DMS153 (cell line): ENCODE data around the gene PHOX2A.
A peak's percentile ranks its signal among the peaks of the same experiment; 100 is the strongest.
"Not testable (repeated sequence)": the region's sequence is repeated elsewhere in the genome, so short reads cannot be mapped to it uniquely, and the experiment has no call there.

Experiments used
- DNase-seq: peaks from one replicate; lab custom pipeline; 2025; lab: John Stamatoyannopoulos, UW

Gene PHOX2A

DNA sequence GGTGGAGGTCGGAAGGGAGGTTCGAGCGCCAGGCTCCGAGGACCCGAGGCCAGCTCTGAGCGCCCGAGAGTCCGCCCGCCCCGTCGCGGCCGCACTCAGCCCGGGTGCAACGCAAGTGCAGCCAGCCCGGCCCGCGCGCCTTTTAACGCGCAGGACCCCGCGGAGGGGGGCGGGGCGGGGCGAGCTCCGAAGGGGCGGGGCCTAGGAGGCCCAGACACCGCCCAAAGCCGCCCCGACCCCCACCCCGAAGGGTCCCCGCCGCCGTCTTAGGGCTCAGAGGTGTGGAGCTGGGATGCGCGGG lies at the start of gene PHOX2A:
Gene PHOX2A (minus strand): TSS at position 117 of the 301 bp plus-strand sequence. CDS start 172 bp downstream, outside the sequence.
- no peak for DNase-seq

DNA sequence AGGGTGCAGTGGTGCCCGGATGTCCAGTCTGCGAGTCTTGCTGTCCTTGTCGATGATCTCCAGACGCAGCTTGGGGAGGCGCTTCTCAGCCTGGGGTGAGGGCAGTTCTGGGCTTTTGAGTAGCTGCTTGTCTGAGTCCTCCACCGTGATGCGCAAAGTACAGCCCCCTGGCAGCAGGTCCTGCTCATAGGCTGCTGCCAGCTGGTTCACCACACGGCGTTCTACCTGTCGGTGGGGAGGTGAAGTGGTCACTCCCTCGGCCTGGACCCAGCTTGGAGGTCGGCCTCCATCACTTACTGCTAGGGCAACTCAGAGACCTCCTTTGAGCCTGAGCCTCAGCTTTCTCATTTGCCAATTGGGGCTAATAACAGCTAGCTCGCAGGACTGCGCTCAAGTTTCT lies 49.4 kb upstream of the PHOX2A start:
- no peak for DNase-seq

DNA sequence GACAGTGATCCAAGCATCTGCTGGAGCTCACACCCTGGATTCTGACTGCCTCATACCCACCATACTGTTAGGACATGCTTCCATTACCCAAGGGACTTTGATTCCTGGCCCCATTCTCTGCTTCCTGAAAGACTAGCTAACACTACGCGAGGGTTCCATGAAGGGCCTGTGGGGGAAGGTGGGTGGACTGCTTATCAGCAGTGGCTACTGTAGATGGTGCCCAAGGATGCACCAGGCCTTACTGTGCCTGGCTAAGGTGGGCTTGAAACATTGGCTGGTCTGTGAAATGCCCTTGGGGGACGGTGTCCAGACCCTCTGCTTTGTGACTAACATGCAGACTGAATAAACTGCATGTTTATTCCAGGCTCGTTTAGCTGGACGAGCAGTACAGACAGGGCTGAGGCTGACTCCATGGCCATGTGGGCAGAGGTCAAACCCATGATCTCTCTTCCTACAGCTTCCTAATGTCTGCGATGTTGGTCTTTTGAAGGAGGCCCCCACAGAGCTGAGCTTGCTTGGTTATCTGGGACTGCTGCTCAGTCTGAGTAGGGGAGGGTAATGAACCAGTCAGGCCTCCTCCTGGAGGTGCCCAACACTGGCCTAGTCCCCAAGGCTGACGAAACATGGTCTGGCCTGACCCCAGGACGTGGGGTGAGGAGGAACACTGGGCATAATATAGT lies 48.3 kb upstream of the PHOX2A start:
- DNase-seq, result no peak

DNA sequence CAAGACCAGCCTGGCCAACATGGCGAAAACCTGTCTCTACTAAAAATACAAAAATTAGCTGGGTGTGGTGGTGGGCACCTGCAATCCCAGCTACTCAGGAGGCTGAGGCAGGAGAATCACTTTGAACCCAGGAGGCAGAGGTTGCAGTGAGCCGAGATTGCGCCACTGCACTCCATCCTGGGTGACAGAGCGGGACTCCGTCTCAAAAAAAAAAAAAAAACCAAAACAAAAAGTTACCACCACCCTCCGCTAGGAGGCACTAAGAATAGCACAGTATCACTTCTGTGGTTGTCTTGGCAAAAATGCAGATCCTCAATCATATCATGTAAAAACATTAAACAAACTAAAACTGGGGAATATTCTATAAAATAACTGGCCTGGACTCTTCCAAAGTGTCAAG lies 46.8 kb upstream of the PHOX2A start:
- not testable (repeated sequence) for DNase-seq

DNA sequence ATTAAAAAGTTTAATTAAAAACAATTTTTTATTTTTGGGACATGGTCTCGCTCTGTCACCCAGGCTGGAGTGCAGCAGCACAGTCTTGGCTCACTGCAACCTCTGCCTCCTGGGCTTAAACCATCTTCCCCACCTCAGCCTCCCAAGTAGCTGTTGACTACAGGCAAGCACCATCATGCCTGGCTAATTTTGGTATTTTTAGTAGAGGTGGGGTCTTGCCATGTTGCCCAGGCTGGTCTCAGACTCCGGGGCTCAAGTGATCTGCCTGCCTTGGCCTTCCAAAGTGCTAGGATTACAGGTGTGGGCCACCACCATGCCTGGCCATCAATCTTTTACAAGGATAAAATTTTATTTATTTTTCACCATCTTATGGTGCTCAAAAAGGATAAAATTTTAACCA lies 43.3 kb upstream of the PHOX2A start:
- DNase-seq, result no peak

DNA sequence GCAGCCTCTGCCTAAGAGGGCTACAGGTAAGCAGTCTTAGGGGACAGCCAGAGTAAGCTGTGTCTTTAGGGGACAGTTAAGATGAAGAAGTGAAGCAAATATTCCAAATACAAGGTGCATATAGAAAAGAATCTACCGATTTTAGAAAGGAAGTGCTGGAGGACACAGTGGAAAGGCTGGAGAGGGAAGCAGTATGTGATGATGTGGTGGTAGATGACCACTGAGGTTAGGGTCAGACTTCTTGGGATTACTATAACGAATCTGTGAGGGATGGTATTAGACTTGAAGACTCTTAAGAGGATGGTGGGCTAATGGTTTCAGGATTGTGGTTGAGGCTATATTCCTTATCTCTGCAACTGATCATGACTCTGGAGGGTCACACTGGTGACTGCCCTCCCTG lies 40.0 kb upstream of the PHOX2A start:
- no peak for DNase-seq

DNA sequence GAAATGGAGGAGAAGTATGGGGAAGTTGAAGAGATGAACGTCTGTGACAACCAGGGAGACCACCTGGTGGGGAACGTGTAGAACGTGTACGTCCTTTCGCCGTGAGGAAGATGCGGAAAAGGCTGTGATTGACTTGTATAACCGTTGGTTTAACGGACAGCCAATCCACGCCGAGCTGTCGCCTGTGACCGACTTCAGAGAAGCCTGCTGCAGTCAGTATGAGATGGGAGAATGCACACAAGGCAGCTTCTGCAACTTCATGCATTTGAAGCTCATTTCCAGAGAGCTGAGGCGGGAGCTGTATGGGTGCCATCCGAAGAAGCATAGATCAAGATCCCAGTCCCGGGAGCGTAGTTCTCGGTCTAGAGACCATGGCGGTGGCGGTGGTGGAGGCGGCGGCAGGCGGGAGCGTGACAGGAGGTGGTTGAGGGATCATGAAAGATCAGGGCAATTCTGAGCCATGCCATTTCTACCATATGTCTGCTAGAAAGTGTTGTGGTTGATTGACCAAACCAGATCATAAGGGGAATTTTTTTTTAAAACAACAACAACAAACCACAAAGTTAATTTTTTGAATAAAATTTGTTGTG lies 36.8 kb upstream of the PHOX2A start:
- no peak for DNase-seq

DNA sequence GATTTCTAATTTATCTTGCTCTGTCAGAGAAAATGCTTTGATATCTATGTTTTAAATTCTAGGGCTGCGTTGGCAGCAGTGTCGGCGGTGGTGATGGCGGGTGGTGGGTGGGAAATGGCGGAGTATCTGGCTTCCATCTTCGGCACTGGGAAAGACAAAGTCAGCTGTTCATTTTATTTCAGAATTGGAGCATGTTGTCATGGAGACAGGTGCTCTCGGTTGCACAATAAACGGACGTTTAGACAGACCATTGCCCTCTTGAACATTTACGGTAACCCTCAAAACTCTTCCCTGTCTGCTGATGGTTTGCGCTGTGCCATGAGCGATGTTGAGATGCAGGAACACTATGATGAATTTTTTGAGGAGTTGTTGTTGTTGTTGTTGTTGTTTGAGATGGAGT lies 36.1 kb upstream of the PHOX2A start:
- DNase-seq, result no peak

DNA sequence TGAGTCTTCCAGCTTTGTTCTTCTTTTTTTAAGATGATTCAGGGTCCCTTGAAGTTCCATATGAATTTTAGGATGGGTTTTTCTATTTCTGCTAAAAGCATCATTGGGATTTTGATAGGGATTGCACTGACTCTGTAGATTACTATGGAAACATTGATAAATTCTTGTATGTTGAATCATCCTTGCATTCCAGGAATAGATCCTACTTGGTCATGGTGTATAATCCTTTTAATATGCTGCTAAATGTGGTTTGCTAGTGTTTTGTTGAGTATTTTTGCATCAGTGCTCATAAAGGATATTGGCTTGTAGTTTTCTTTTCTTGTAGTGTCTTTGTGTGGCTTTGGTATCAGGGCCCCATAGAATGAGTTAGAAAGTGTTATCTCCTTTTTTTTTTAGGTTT lies 34.9 kb upstream of the PHOX2A start:
- DNase-seq, result no peak

DNA sequence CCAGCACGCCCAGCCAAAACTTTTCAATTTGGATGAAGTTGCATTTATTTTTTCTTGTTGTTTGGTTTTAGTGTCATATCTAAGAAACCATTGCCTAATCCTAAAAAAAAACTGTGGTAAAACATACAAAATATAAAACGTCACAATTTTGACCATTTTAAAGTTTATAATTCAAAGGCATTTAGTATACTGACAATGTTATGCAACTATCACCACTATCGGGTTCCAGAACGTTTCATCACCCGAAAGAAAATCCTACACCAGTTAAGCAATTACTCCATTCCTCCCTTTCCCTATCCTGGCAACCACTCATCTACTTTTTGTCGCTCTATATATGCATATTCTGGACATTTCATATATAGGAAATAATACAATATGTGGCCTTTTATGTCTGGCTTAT lies 30.5 kb upstream of the PHOX2A start:
- DNase-seq, result no peak

DNA sequence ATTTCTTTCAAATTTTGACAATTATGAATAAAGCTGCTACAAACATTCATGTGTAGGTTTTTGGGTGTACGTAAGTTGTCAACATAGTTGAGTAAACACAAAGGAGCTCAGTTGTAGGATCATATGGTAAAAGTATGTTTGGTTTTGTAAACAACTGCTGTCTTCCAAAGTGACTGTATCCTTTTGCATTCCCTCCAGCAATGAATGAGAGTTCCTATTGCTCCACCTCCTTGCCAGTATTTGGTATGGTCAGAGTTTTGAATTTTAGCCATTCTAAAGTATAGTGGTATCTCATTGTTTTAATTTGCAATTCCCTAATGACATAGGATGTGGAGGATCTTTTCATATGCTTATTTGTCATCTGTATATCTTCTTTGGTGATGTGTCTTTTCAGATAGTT lies 28.0 kb upstream of the PHOX2A start:
- no peak for DNase-seq

DNA sequence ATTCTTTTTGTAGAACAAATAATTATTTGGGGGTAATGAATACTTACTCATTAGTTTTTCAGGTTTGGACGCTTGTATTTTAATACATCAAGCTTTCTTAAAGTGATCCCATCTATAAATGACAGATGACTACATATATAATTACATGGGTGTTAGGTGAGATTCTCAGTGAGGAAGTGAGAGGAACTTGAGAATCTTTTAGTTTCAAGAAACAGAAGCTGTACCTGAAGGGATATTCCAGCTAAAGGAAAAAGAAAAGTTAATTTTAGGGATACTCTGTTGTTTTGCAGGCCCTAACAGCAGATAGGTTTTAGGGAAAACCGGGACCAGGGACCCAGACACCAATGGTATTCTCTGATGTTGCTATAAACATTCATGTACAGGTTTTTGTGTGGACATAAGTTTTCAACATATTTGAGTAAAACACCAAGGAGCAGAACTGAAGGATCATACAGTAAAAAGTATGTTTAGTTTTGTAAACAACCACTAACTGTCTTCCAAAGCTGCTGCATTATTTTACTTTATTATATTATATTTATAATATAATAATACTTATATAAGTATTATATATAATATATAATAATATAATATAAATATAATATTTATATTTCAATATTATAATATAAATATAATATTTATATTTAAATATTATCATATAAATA lies 24.1 kb upstream of the PHOX2A start:
- DNase-seq, result no peak

DNA sequence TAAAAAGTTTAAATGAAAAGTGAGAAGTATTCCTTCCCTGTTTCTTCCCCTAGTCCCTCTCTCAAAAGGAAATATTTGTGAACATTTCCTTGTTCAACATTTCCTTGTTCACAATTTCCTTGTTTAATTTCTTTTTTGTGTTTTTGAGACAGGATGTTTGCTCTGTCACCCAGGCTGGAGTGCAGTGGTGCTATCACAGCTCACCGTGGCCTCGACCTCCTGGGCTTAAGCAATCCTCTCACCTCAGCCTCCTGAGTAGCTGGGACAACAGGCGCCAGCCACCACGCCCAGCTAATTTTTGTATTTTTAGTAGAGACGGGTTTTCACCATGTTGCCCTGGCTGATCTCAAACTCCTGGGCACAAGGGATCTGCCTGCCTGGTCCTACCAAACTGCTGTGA lies 23.0 kb upstream of the PHOX2A start:
- DNase-seq, result peak; percentile 31

DNA sequence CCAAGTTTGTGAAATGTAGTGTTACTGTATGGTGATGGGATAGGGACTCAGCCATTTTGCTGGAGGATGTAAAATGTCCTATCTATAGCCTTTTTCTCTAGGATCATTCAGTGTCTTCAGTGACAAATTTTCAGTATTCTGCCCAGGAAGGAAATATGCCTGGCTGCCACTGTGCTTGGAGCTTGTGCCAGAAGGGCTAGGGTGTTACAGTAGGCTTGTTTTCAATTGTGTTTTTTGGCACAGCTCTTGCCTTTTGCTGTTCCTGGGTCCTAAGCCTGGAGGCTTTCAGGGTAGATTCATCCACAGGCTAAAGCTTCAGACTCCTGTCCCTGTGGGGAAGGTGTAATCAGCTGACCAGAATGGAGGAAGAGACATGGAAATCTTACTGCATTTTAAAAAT lies 22.0 kb upstream of the PHOX2A start:
- no peak for DNase-seq

DNA sequence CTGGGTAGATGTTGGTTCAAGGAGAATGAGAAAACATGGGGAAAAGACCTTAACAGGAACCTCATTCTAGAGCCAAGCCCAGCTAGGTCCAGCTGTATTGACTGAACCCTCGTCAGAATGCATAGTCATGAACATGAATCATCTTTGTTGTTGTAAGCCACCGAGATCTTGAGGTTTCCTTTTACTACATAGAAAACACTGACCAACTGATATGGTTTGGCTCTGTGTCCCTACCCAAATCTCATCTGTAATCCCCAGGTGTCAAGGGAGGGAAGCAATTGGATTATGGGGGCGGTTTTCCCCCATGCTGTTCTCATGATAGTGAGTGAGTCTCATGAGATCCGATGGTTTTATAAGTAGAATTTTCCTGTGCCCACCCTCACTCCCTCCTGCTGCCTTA lies 19.4 kb upstream of the PHOX2A start:
- no peak for DNase-seq

DNA sequence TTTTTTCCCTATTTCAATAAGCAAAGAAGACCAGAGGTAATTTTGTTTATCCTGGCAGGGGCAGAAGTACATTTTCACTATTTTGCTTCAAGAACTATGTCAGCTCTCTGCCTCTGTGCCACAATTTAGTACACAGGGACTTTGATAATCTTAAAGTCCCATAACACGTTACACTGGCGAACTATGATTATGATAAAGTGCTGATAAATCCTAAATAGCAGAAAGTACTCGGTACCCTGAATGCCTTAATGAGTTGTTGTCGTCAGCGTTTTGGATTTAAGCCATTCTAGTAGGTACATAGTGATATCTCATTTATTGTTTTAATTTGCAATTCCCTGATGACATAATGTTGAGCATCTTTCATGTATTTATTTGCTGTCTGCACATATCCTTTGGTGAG lies 16.6 kb upstream of the PHOX2A start:
- DNase-seq, result no peak

DNA sequence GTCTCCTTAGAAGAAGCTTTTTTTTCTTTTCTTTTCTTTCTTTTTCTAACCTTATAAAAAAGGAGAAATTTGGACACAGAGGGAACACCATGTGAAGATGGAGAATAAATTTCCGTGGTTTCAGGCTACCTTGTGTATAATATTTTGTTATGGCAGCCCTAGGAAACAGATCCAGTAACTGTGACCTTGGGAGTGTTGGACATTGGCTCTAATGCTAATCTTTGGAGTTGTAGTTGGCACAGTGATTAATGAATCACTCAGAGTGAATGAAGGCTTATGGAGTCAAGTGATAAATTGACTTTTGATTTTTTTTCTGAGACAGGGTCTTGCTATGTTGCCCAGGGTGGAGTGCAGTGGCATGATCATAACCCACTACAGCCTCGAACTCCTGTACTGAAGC lies 15.5 kb upstream of the PHOX2A start:
- no peak for DNase-seq

DNA sequence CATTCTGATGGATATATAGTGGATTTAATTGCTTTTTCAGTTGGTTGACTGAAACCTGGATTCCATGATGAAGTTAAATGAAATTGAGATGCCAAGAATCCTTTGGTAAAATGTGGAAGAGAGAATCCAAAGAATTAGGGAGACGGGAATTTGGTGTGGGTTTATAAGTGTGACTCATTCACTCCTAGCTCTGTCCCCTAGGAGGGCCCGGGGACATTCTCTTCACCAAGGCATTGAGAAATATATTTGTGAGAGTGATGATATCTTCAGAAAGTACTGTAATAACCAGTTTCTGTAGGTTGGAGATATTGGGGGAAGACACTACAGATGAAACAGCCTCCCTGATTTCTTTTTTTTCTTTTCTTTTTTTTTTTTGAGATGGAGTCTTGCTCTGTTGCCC lies 13.6 kb upstream of the PHOX2A start:
- DNase-seq, result no peak

DNA sequence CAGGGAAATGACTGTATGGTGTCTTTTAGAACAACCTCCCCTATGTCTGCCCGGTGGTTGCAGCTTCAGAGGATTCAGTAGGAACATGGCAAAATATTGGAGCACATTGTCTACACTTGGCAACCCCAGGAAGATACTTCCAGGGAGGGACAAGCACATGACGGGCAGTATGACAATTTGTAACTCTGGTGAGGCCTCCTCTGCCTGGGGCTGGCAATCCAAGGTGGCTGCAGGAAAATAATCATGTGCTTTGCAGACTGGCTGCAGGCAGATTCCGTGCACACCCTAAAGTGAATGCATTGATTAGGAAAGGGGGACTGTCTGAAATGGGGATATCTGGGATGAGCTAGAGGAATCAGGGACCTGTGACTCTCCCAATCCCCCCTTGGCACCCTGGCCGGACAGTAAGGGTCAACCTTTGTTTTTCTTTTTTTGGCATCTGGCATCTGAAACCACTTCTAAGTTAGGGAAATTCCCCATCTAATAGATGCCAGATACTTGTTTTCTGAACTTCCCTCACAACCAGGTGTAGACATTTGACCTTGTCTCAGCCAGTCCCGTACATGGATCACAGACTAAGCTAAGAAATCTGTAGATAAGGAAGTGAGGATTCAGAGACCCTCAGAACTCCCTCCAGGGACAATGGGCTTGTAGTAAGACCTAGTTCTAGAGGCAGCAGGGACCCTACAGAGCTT lies 10.5 kb upstream of the PHOX2A start:
- DNase-seq, result no peak

DNA sequence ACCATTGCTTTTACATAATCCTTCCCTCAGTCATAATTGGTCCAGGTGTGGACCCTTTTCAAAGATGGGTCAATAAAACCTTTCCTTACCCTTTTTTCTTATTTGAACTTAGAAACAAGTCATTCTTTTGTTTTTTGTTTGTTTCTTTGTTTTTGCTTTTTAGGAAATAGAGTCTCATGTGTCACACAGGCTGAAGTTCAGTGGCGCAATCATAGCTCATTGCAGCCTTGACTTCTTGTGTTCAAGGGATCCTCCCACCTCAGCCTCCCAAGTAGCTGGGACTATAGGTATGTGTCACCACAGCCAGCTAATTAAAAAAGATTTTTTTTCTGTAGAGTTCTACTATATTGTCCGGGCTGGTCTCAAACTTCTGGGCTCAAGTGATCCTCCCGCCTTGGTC lies 9.4 kb upstream of the PHOX2A start:
- no peak for DNase-seq

DNA sequence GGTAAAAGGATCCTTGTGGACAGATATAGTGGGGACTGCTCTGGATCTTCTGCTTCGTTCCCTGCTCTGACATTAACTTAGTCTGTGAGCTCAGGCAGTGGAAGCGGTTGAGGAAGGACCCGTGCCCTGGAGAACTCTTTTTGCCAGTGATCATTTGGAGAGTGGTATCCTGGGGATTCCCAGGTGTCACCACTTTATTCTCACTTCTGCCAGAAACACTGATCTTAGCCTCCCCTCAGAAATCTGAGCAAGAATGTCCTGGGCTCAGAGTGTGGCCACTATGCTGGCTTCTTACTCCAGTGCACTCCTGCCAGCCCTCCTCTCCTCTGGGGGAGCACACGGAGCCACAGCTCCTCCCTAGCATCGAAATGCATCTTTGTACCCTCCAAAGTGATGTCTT lies 7.6 kb upstream of the PHOX2A start:
- DNase-seq, result no peak

DNA sequence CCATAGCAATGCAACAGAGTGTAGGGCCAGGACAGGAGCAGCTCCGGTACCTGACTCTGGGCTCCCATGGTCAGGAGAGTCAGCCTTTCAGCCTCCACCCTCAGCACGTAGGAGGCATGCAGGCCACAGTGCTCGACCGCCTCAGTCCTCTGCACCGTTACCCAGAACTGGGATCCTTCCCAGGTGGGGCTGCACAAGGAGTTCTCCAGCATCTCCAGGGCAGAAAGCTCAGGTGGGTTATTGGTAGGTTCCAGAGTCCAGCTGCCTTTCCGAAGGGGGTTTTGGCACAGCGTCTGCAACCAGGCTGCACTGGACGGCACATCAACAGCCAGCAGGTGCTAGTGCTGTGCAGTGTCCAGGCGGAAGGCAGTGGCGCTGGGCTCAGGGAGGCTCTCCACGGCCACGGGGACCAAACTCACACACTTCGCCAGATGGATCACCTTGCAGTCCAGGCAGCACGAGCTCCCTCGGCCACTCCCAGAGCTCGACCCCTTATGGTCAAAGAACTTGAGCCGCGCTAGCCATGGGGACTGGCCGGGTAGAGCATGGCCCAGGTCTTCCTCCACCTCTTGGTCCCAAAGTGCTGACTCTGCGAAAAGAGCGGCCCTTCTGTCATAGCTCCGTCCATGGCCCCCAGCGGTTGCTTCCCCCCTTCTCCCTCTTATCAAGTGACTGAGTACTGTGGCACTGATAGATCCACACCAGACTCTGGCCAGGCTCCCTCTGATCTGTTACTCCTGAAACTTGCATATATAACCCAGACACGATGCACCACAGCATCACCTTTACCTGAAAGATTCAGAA lies 6.9 kb upstream of the PHOX2A start:
- DNase-seq, result no peak
